GM19099 (cell line): ENCODE measurements around the gene YAP1.

Experiments used
- POLR2A ChIP-seq: IDR thresholded peaks from 3 replicates; pipeline ENCODE4 v1.6.1; 2011; ENCODE audit warnings: low read depth; ENCODE audit not compliant: insufficient read length; ENCODE audit errors: extremely low read depth

YAP1 gene

GRCh38 chr11:102111011-102111786 lies 952 bp downstream of the YAP1 start:
- TF ChIP-seq POLR2A = no peak

DNA sequence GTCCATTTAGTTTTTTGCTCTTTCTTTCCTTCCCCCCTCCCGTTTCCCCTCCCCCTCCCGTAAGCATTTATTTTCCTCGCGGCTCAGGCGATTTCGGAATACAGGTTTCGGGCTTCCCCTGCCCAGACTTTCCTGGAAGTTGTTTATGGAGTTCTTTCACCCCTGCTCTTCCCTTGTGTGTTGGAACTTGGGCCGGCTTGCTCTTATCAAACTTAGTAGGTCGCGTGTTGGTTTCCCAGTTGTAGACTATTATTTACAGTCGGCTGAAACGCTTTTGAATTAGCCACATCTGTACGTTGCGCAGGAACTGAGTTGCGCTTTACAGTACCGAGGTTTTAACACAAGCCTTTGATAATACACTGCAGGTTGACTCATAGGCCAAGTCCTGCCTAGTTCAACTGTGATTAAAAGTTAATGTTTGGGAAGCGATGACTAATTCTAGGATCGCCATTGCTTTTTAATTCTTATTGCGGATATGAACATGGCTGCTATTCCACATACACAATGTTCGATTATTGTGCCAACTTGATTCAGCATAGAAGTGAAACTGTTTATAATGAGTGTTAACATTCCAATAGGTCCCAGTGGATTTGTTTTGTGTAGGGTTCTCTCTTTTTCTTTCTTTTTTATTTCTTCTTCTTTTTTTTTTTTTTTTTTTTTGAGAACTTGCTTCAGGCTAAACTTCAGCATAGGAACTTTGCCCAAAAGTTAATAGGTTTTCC lies 1.7 kb downstream of the YAP1 start:
- TF ChIP-seq POLR2A = no peak

- TF ChIP-seq POLR2A = no peak
Measured at GRCh38 chr11:102112509-102112821, 2.2 kb downstream of the YAP1 start.

GRCh38 chr11:102114032-102114431 lies 3.8 kb downstream of the YAP1 start:
- no peak for TF ChIP-seq POLR2A

- no peak for TF ChIP-seq POLR2A
Measured at GRCh38 chr11:102115557-102115956, 5.3 kb downstream of the YAP1 start.

- TF ChIP-seq POLR2A = no peak
Measured at GRCh38 chr11:102116453-102117205, 6.4 kb downstream of the YAP1 start.

DNA sequence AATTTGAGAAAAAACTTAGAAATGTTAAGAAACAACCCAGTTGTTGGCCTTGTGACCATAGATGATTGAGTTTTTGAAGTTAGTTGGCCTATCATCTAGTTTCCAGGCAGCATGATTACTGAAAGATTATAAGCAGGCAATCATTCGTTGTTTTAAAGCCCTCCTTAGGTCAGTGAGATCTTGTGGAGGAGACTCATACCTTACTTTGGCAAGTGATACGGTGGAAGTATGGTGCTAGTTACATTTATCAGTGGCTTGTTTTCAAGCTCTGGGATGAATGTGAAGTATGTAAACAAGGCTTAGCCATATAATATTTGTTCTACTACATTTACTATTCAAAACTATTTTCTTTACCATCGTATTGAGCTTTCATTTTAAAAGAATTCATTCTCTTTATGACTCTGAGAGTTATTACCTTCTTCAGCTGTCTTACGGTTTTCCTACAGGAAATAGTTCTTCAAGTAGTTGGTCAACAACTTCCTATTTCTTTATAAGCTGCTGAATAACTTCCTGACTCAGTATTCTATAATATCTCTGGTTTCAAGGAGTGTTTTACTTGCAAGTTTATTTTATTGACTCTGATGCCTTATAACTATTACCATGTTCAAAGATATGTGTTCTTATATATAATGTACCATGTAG lies 7.3 kb downstream of the YAP1 start:
- TF ChIP-seq POLR2A = no peak

DNA sequence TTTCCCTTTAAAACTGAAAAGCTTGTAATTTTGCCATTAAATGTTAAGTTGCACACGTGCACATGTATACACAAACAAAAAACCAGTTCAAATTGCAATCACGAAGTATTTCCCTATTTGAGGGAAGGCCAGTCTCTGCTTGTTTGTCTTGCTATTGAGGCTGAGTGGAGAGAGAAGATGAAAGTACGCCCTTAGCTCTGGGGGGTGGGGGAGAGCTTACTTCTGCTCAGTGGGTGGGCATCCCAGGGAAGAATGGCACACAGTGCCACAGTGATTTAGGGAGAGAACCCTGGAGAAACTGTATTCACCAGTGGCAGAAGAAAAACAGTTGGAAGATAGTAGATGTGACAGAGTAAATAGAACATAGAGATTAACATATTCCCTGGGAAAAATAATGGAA lies 8.7 kb downstream of the YAP1 start:
- no peak for TF ChIP-seq POLR2A

DNA sequence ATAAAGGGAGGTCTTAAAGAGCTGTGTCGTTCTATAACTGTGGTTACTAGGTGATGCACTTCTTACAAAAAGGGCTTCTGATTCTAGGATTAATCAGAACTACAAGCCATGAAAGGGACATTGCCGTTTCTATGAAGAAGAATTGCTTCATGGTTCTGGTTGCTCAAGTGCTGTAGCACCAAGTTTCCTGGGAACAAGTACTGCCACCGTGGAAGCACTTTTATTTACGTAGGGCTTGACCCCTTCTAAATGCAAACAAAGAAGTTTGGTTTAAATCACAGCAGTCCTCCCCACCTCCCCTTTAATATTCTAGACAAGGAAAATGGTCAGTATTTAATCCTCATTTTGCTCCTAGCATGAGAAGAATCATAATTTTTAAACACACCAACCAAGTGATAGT lies 9.8 kb downstream of the YAP1 start:
- TF ChIP-seq POLR2A = no peak

DNA sequence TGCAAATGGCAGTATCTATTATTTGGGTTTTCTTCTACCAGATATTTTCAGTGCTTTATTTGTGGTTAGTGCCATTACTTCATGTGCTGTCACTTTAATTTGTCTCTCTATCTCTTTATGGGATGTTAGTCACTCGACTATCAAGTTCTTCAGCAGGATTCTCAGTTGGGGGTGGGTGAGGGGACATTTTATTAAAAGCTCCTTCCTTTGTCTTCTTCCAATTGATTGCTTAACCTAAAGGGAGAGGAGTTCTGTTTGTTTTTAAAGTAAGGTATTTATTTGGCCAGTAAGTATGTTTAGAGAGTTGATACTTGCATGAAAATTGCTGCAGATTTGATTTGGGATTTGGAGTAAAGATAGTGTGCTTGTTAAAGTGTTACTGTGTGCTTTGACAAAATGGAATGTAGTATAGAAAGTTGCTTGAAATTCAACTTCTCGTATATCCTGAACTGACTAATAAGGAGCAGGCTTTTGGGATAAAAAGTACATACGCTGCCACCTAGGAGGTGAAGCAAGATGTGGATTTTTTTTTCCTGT lies 10.3 kb downstream of the YAP1 start:
- TF ChIP-seq POLR2A = no peak

DNA sequence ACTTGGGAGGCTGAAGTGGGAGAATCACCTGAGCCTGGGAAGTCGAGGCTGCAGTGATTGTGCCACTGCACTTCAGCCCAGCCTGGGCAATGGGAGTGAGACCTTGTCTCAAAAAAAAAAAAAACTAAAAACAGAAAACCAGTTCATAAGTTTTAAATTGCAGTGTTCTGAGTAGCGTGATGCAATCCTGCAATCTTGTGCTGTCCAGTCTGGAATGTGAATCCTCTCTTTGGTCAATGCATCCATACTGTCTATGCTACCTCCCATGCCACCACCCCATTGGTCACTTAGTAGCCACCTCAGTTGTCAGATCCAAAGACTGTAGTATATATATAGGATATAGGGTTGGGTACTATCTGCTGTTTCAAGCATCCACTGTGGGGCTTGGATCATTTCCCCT lies 11.1 kb downstream of the YAP1 start:
- no peak for TF ChIP-seq POLR2A

DNA sequence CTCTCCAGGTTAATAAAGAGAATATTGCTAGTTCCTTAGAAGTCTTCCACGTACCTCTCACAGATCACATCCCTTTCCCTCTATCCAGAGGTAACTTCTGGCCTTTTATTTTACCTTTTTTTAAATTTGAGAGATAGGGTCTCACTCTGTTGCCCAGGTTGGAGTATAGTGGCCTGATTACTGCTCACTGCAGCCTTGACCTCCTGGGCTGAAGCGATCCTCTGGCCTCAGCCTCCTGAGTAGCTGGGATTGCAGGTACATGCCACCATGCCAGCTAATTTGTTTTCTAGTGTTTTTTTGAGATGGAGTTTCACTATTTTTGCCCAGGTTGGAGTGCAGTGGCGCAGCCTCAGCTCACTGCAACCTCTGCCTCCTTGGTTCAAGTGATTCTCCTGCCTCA lies 24.4 kb downstream of the YAP1 start:
- no peak for TF ChIP-seq POLR2A

DNA sequence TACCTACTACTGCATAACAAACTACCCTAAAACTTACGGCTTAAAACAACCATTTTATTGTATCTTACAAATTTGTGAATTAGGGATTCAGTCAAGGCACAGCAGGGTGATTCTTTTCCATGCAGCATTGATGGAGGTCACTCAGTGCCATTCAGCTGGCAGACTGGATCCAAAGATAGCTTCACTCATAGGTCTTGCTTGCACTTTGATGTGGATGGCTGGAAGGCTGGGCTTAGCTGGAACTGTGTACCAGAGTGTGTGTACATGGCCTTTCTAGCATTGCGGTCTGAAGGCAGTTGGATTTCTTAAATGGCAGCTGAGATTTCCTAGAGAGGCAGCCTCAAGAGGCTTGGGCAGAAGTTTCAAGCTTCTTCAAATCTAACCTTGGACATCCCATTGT lies 25.0 kb downstream of the YAP1 start:
- no peak for TF ChIP-seq POLR2A

DNA sequence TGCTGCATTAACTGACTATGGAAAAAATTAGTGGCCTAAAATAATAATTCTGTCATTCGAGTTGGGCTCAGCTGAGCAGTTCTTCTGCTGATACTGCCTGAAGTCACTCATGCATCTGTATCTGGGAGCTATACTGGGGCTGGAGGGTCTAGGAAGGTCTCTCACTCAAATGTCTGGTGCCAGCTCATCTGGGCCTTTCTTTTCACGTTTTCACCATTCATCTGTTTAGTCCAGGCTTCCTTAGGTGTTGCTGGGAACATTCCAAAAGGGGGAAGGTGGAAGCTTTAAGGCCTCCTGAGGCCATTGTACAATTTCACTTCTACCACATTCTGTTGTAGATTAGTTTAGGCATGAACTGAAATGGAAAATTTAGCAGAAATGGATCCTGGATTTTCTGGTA lies 28.0 kb downstream of the YAP1 start:
- no peak for TF ChIP-seq POLR2A

DNA sequence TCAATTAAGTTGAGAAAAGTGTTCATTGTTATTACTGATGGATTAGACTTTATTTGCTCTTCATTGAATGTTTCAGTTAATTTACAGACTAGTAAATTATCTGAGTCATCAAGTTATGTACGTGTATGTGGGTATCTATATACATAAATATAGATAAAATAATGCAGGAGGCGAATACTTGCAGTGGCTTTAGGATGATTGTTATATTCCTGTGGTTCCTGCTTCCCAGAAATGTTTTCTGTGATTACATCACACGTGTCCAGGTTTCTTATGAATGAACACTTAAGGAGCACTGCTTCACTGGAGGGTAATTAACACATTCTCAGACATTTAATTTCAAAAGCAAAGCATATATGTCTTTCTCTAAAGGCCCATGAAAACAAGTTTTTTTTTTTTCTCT lies 28.4 kb downstream of the YAP1 start:
- TF ChIP-seq POLR2A = no peak
